HCT116 (cell line): ENCODE measurements around the gene TRIM9.

ENCODE experiments used
- EGR1 ChIP-seq: IDR thresholded peaks from 2 replicates; pipeline ENCODE4 v1.6.1; 2012; ENCODE audit warnings: low read depth
- RAD21 ChIP-seq: IDR thresholded peaks from 2 replicates; pipeline ENCODE4 v1.6.1; 2012; ENCODE audit warnings: low read depth, mild to moderate bottlenecking
- YY1 ChIP-seq: IDR thresholded peaks from 2 replicates; pipeline ENCODE4 v1.6.1; 2011; ENCODE audit warnings: low read length, low read depth, moderate library complexity, mild to moderate bottlenecking; ENCODE audit not compliant: insufficient replicate concordance; ENCODE audit errors: extremely low read depth
- TF ChIP-seq, protein P1 (sequence below), 3 experiments: fragments of 200-600 bp in 1 of 3; sonication (generic) in 1 of 3; IDR thresholded peaks in 2 of 3; conservative IDR thresholded peaks in 1 of 3; 2 replicates each; pipeline ENCODE4 v1.5.1; 2012 to 2017; ENCODE audit warnings: low read depth in 2 of 3, low read length in 2 of 3, antibody characterized with exemption in 1 of 3, borderline replicate concordance in 1 of 3, control low read depth in 1 of 3, mild to moderate bottlenecking in 1 of 3, mixed read lengths in 1 of 3, mixed run types in 1 of 3, moderate library complexity in 1 of 3; ENCODE audit not compliant: insufficient read depth in 1 of 3

GRCh38 chr14:51124029-51124428, 29.1 kb upstream of the TRIM9 start:
- TF ChIP-seq, protein P1, sequence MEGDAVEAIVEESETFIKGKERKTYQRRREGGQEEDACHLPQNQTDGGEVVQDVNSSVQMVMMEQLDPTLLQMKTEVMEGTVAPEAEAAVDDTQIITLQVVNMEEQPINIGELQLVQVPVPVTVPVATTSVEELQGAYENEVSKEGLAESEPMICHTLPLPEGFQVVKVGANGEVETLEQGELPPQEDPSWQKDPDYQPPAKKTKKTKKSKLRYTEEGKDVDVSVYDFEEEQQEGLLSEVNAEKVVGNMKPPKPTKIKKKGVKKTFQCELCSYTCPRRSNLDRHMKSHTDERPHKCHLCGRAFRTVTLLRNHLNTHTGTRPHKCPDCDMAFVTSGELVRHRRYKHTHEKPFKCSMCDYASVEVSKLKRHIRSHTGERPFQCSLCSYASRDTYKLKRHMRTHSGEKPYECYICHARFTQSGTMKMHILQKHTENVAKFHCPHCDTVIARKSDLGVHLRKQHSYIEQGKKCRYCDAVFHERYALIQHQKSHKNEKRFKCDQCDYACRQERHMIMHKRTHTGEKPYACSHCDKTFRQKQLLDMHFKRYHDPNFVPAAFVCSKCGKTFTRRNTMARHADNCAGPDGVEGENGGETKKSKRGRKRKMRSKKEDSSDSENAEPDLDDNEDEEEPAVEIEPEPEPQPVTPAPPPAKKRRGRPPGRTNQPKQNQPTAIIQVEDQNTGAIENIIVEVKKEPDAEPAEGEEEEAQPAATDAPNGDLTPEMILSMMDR (IDR thresholded peaks at IDR 0.05 in 2 of 3, conservative IDR thresholded peaks at IDR 0.05 in 1 of 3; ENCODE audit: borderline replicate concordance in 1 of 3, insufficient read depth in 1 of 3, low read depth in 2 of 3, low read length in 2 of 3), result no peak
- TF ChIP-seq RAD21 (no peak), EGR1 (no peak), YY1 (no peak)
